ENCODE data around the gene GNGT1. TPM values are rescaled to one million over a fixed set of nuclear protein-coding genes. Genes with fewer than 3 reads are reported as not detected.
"Not testable (repeated sequence)": the region's sequence is repeated elsewhere in the genome, so short reads cannot be mapped to it uniquely, and the experiment has no call there.

GNGT1 gene
- total RNA-seq, 1 donor from 2014 or later = not detected

- ATAC-seq = no peak
- TF ChIP-seq, protein P1, sequence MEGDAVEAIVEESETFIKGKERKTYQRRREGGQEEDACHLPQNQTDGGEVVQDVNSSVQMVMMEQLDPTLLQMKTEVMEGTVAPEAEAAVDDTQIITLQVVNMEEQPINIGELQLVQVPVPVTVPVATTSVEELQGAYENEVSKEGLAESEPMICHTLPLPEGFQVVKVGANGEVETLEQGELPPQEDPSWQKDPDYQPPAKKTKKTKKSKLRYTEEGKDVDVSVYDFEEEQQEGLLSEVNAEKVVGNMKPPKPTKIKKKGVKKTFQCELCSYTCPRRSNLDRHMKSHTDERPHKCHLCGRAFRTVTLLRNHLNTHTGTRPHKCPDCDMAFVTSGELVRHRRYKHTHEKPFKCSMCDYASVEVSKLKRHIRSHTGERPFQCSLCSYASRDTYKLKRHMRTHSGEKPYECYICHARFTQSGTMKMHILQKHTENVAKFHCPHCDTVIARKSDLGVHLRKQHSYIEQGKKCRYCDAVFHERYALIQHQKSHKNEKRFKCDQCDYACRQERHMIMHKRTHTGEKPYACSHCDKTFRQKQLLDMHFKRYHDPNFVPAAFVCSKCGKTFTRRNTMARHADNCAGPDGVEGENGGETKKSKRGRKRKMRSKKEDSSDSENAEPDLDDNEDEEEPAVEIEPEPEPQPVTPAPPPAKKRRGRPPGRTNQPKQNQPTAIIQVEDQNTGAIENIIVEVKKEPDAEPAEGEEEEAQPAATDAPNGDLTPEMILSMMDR (IDR thresholded peaks at IDR 0.05) = no peak
- no peaks in the 10 kb centered on the region for H3K36me3 ChIP-seq
- intact Hi-C loops (cut with DNase I) = no loop called here
- no peaks in the 10 kb centered on the region for H3K4me1 ChIP-seq
- H3K9me3 ChIP-seq = no peaks in the 10 kb centered on the region
- H3K4me3 ChIP-seq = no peak overlapping the region
- no peaks in the 10 kb centered on the region for H3K27me3 ChIP-seq
- no peak for DNase-seq
- H3K27ac ChIP-seq = no peak overlapping the region
Measured at GRCh38 chr7:93910076-93910994, 4.0 kb downstream of the GNGT1 start.

DNA sequence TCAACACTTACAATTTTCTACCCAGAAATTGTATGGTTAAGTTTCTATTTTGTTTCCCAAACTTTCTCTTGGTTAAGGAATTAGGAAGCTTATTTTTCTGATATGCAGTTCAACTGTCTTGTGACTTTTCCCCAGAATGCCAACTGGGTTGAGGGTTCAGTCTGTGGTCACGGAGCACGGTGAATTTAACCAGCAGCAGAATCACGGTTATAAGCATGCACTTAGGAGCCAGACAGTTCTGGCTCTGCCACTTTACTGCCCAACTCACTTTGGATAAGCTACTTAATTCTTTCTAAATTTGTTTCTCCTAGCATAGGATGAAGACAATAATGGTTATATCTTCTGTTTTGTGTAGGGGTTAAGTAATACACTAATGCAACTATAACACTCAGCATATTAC lies 4.9 kb downstream of the GNGT1 start:
- H3K9me3 ChIP-seq; intact Hi-C loops (cut with DNase I); DNase-seq; H3K27ac ChIP-seq; ATAC-seq; H3K4me3 ChIP-seq; H3K4me1 ChIP-seq; H3K27me3 ChIP-seq; H3K36me3 ChIP-seq: not testable (repeated sequence)

GRCh38 chr7:93911661-93912060 lies 5.3 kb downstream of the GNGT1 start:
- intact Hi-C loops (cut with DNase I); H3K27me3 ChIP-seq; H3K36me3 ChIP-seq; H3K27ac ChIP-seq; H3K4me1 ChIP-seq; H3K9me3 ChIP-seq; DNase-seq; H3K4me3 ChIP-seq; ATAC-seq: not testable (repeated sequence)

GRCh38 chr7:93913197-93913596 lies 6.8 kb downstream of the GNGT1 start:
- intact Hi-C loops (cut with DNase I) = no loop called here
- no peaks in the 10 kb centered on the region for H3K36me3 ChIP-seq
- no peak overlapping the region for H3K4me3 ChIP-seq
- ATAC-seq (no peak), DNase-seq (no peak)
- H3K9me3 ChIP-seq = no peaks in the 10 kb centered on the region
- H3K4me1 ChIP-seq = no peaks in the 10 kb centered on the region
- TF ChIP-seq, protein P1 (IDR thresholded peaks at IDR 0.05) = no peak
- no peaks in the 10 kb centered on the region for H3K27me3 ChIP-seq
- H3K27ac ChIP-seq = no peak overlapping the region

- Histone ChIP-seq H3K27ac (no peak overlapping the region), H3K4me3 (no peak overlapping the region), H3K9me3 (no peaks in the 10 kb centered on the region), H3K4me1 (no peaks in the 10 kb centered on the region), H3K36me3 (no peaks in the 10 kb centered on the region), H3K27me3 (no peaks in the 10 kb centered on the region)
- intact Hi-C loops (cut with DNase I) = no loop called here
- DNase-seq (no peak), ATAC-seq (no peak)
- TF ChIP-seq, protein P1 (IDR thresholded peaks at IDR 0.05) = no peak
Measured at GRCh38 chr7:93914581-93915066, 8.3 kb downstream of the GNGT1 start.

- intact Hi-C loops (cut with DNase I); H3K27me3 ChIP-seq; H3K4me3 ChIP-seq; H3K4me1 ChIP-seq; H3K36me3 ChIP-seq; H3K27ac ChIP-seq; DNase-seq; ATAC-seq; H3K9me3 ChIP-seq: not testable (repeated sequence)
Measured at GRCh38 chr7:93915206-93915842, 9.0 kb downstream of the GNGT1 start.

DNA sequence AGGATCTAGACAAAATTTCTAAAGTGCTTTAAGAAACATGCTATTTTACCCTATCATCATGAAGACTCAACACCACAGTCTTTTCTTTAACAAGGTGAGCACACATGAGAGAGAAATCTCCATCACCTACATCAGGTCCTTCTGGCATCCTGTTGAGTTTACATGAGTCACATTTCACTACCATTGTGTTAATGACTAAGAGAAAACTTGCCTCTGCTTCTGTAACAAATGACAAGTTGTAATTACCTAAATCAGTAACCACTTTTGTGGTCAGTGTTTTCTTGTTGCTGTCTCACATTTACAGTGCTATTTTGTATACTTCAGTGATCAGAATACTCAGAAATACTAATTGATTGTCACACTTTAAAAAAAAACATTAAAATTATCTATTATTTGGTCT lies 9.5 kb downstream of the GNGT1 start:
- intact Hi-C loops (cut with DNase I); ATAC-seq; H3K4me3 ChIP-seq; H3K9me3 ChIP-seq; DNase-seq; H3K27ac ChIP-seq; H3K4me1 ChIP-seq; H3K36me3 ChIP-seq; H3K27me3 ChIP-seq: not testable (repeated sequence)

GRCh38 chr7:93916315-93916714 lies 9.9 kb downstream of the GNGT1 start:
- H3K4me3 ChIP-seq; H3K27me3 ChIP-seq; DNase-seq; H3K36me3 ChIP-seq; H3K27ac ChIP-seq; H3K4me1 ChIP-seq; intact Hi-C loops (cut with DNase I); H3K9me3 ChIP-seq; ATAC-seq: not testable (repeated sequence)
